ENCODE data around the gene ZBTB16. TPM values are rescaled to one million over a fixed set of nuclear protein-coding genes. Genes with fewer than 3 reads are reported as not detected.

ZBTB16 gene
- total and polyA plus RNA-seq, 11 donors, result 15.3 to 130 (median 62.8) TPM

- Histone ChIP-seq H3K9me3 (no peaks in the 10 kb centered on the region), H3K36me3 (peaks cover 0 to 18% (median 8%) of the 10 kb centered on the region in 9 donors), H3K27me3 (no peaks in the 10 kb centered on the region), H3K4me1 (peaks cover 37 to 97% (median 78%) of the 10 kb centered on the region in 12 donors), H3K4me3 (no peak overlapping the region), H3K27ac (peak overlapping the region in 9 of 12 donors; percentile 29 to 100 (median 97))
- TF ChIP-seq POLR2A (IDR thresholded peaks at IDR 0.05) (no peak), CTCF (IDR thresholded peaks at IDR 0.05) (no peak)
- no peak for DNase-seq
- 81 to 94% (median 89%) methylated on average over 9 to 13 of the region's 13 CpGs for WGBS, 4 donors
- intact Hi-C loops (cut with DNase I), result no loop called here
- no peak for ATAC-seq
These were observed 96.6 kb downstream of the ZBTB16 start for GRCh38 chr11:114156131-114156581.

GRCh38 chr11:114156782-114157181 lies 97.3 kb downstream of the ZBTB16 start:
- peak overlapping the region in 11 of 12 donors; percentile 11 to 100 (median 97) for H3K27ac ChIP-seq

GRCh38 chr11:114157476-114158050 lies 98.1 kb downstream of the ZBTB16 start:
- H3K4me1 ChIP-seq, result peaks cover 49 to 99% (median 86%) of the 10 kb centered on the region in 12 donors
- ATAC-seq (no peak), DNase-seq (no peak)
- intact Hi-C loops (cut with DNase I), result loop anchor here in 1 of 10 donors (2.0 kb wide), 1 partner anchor 73 kb away; no protein-coding TSS in a partner anchor
- peaks cover 0 to 18% (median 8%) of the 10 kb centered on the region in 9 donors for H3K36me3 ChIP-seq
- H3K27ac ChIP-seq, result peak overlapping the region in 11 of 12 donors; percentile 87 to 100 (median 99)
- no peak overlapping the region for H3K4me3 ChIP-seq
- TF ChIP-seq CTCF (IDR thresholded peaks at IDR 0.05), result no peak
- no peak for TF ChIP-seq POLR2A (IDR thresholded peaks at IDR 0.05)
- 64 to 77% (median 67%) methylated on average over 19 of the region's 19 CpGs for WGBS, 4 donors
- H3K27me3 ChIP-seq, result no peaks in the 10 kb centered on the region
- H3K9me3 ChIP-seq, result no peaks in the 10 kb centered on the region

More at GRCh38 chr11:114156782-114157181, 97.3 kb downstream of the ZBTB16 start:
- Histone ChIP-seq H3K4me3 (no peak overlapping the region), H3K4me1 (peaks cover 42 to 97% (median 82%) of the 10 kb centered on the region in 12 donors), H3K9me3 (no peaks in the 10 kb centered on the region), H3K36me3 (peaks cover 0 to 18% (median 8%) of the 10 kb centered on the region in 9 donors), H3K27me3 (no peaks in the 10 kb centered on the region)
- 81 to 95% (median 90%) methylated on average over 6 of the region's 6 CpGs for WGBS, 4 donors
- no peak for DNase-seq
- no peak for TF ChIP-seq POLR2A (IDR thresholded peaks at IDR 0.05)
- TF ChIP-seq CTCF (IDR thresholded peaks at IDR 0.05), result no peak
- intact Hi-C loops (cut with DNase I), result no loop called here
- no peak for ATAC-seq

- TF ChIP-seq CTCF (IDR thresholded peaks at IDR 0.05) (no peak), POLR2A (IDR thresholded peaks at IDR 0.05) (peak in 1 of 2 donors; percentile 30)
- peaks cover 0 to 18% (median 8%) of the 10 kb centered on the region in 9 donors for H3K36me3 ChIP-seq
- no peaks in the 10 kb centered on the region for H3K9me3 ChIP-seq
- DNase-seq, result no peak
- intact Hi-C loops (cut with DNase I), result loop anchor here in 1 of 10 donors (2.0 kb wide), 1 partner anchor 74 kb away; no protein-coding TSS in a partner anchor
- no peak for ATAC-seq
- H3K27me3 ChIP-seq, result no peaks in the 10 kb centered on the region
- H3K4me1 ChIP-seq, result peaks cover 52 to 99% (median 87%) of the 10 kb centered on the region in 12 donors
- H3K4me3 ChIP-seq, result no peak overlapping the region
- peak overlapping the region; percentile 87 to 100 (median 98) for H3K27ac ChIP-seq
- 54 to 67% (median 62%) methylated on average over 6 of the region's 6 CpGs for WGBS, 4 donors
These were observed 98.9 kb downstream of the ZBTB16 start for GRCh38 chr11:114158421-114158820.

Data from heart left ventricle (tissue), 16 donors.